CD1c-positive myeloid dendritic cell (primary cell): ENCODE data around the gene GLDC.

Experiments
- DNase-seq: peaks from one replicate; pipeline ENCODE4 v3.0.0-alpha.2; 2016; ENCODE audit errors: extremely low spot score

GLDC gene

DNA sequence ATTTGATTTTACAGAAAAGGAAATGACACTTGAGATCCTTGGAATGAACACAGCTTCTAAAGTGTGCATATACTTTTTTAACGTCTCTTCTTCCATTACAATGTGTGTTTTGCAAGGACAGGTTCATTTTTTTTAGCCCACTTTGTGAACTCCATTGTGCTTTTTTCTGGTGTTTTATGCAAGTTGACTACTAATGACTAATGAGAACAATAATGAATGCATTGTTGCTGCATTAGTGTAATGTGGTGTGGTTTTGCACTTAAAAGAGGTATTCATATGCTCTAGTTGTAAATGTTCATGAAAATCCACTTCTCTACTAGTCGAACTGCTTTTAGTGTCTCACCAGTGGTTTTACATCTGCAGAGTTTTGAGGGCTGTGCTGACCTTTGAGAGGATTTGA lies 139.0 kb downstream of the GLDC start:
- DNase-seq, result no peak

DNA sequence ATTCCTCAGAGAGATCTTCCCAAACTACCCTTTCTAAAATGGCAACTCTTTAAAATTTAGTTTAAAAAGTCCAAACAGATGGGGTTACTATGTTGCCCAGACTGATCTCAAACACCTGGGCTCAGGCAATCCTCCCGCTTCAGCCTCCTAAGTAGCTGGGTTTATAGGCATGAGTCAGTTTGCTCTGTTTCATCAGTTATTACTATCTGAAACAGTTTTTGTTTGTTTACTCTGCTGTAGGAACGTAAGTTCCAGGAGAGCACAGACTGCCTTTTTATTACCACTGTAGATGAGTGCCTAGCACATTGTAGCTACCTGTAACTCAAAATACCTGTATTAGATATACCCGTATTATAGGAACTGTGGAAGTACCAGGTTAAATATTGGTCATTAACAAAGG lies 143.1 kb downstream of the GLDC start:
- no peak for DNase-seq

DNA sequence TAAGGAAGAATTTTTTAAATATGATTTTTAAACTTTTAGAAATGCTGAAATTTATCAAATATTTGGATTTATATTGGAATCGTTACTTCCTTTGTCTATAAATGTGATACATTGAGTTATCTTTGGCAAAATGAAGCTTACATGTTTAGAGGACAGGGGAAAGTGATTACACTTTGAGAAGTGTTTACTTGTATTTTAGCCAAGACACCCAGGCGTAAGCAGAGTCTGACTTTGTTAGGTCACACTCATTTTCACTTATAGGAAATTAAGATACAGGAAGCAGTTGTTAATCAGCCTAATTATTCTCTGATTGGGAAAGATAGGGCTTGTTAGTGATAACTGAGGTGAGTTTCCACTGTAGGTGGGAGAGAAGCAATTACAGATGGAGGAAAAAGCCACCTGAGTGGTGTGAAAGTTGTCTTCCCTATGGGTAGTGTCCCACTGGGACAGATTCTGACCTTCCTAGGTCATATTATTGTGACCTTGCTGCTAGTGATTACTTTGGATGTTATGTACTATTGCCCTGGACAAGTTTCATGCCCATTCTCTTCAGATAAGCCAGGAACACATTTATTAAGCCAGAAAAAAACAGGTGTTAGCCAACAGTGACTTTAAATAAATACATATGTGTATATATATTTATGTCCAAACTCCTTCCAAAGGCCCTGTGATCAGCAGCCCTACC lies 143.9 kb downstream of the GLDC start:
- DNase-seq, result no peak

DNA sequence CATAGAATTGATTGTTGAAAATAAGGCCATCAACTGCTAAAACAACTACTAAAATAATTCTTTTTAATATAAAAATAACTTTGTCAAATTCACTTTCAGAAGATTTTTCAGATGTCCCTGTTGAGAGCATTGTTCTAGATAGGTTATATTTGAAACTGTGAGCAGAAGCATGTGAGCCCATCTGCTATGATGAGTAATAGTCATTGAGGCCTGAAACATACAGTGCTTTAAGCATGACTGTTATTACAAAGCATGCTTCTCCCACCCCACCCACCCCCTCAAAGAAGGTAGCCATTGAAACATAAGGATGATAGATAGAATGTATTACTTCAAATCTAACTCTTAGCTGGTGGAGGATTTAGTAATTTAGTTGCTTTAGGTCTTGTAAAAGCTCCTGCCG lies 146.5 kb downstream of the GLDC start:
- no peak for DNase-seq

DNA sequence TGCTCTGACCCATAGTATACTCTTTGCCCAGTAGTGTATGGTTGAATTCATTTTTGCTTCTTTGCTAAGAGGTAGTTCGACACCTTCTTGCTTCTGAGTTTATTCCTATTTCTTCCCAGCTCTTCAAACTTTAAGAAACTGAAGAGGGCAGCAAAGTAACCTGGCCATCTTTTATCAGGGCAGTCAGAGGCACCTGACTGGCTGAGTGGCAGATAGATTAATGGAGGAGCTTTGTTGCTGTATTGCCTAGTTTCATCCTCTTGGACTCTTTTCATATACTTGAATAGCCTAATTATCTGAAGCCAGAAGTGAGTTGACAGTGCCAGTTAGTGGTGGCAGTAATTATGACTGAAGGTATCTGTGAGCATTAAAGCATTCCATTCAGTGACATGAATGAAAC lies 150.1 kb downstream of the GLDC start:
- DNase-seq, result no peak

DNA sequence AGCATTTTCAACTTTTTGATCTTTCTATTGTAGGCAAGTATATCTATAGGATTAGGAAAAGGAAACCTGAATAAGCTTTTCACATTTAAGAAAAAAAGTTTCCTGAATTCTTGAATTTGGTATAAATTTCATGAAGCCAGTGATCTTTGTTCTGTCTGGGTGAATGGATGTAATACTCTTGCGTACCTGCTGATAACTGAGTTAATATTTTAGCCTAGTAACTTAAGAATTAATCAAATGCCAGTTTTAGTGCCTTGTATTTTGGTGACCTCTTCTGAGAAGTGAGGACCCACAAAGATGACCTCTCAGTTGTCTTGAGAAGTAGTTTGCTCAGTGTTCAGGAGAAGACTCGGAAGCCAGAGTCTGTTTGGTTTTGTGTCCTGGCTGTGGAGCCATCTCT lies 154.7 kb downstream of the GLDC start:
- no peak for DNase-seq

DNA sequence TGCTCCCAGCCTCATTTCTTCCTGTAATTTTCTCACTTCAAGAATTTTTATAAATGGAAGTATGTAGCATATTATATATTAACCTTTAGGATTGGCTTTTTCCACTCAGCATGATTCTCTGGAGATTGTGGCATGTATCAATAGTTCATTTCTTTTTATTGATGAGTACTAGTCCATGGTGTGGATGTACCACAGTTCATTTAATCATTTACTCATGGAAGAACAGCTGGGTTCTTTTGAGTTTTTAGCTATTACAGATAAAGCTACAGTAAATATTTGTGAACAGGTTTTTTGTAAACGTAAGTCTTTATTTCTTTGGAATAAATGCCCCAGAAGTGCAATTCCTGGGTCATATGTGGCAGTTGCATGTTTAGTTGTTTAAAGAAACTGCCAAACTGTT lies 156.4 kb downstream of the GLDC start:
- no peak for DNase-seq

DNA sequence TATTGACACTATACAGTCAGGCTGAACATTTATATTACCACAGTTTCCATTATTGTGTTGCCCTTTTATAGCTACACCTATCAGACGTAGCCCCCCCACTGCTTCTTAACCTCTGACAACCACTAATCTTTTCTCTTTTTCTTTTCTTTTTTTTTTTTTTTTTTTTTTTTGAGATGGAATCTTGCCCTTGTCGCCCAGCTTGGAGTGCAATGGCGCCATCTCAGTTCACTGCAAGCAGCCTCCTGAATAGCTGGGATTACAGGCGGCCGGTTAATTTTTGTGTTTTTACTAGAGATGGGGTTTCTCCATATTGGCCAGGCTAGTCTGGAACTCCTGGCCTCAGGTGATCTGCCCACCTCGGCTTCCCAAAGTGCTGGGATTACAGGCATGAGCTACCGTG lies 157.1 kb downstream of the GLDC start:
- no peak for DNase-seq

DNA sequence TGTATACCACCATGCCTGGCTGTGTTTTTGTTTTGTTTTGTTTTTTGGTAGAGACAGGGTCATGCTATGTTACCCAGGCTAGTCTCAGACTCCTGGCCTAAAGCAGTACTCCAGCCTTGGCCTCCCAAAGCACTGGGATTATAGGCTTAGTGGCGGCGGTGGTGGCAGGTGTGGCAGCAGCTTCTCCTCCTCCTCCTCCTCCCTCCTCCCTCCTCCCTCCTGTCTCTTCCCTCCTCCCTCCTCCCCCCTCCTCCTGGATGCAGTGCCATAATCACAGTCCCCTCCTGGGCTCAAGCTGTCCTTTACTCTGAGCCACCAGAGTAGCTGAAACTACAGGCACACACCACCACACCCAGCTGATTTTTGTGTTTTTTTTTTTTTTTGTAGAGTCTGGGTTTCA lies 161.3 kb downstream of the GLDC start:
- no peak for DNase-seq
